ENCODE results near the gene HCFC1R1.

Gene HCFC1R1

GRCh38 chr16:3009568-3010390 lies 14.0 kb downstream of the HCFC1R1 start:
- POLR2A ChIA-PET: interaction anchor here (12.4 kb wide), 1 partner anchor 14 kb away, joined by 247 read pairs; the partner anchor contains the start of genes CLDN6, HCFC1R1, THOC6 and TNFRSF12A

GRCh38 chr16:3008690-3009037 lies 15.1 kb downstream of the HCFC1R1 start:
- Histone ChIP-seq H3K4me3 (ENCODE audit: low read depth, low read length) (no peak overlapping the region), H3K9me3 (ENCODE audit: control insufficient read depth, insufficient read depth, low read depth, low read length) (no peaks in the 10 kb centered on the region), H3K4me1 (ENCODE audit: control insufficient read depth, insufficient read depth, low read length) (no peaks in the 10 kb centered on the region; the same call in 1 of the 2 replicates), H3K36me3 (ENCODE audit: control insufficient read depth in 2 of 2, insufficient read depth in 1 of 2, low read length in 2 of 2) (no peaks in the 10 kb centered on the region), H3K27ac (ENCODE audit: extremely low read depth, low read depth, low read length) (no peak overlapping the region)
- ChIA-PET CTCF (interaction anchor here (9.6 kb wide), 1 partner anchor 22 kb away, joined by 149 read pairs; no protein-coding TSS in a partner anchor), POLR2A (interaction anchor here (12.4 kb wide), 1 partner anchor 15 kb away, joined by 247 read pairs; the partner anchor contains the start of genes CLDN6, HCFC1R1, THOC6 and TNFRSF12A)
- TF ChIP-seq REPIN1 (tag by site-specific recombination; IDR thresholded peaks at IDR 0.05; ENCODE audit: low read depth) (no peak), ZNF274 (IDR thresholded peaks at IDR 0.05; ENCODE audit: low read length) (no peak), ZNF274 (tag by site-specific recombination; IDR thresholded peaks at IDR 0.05; ENCODE audit: borderline replicate concordance) (no peak), ZNF639 (tag by site-specific recombination; IDR thresholded peaks at IDR 0.05) (no peak), ZSCAN5A (tag by site-specific recombination; IDR thresholded peaks at IDR 0.05) (no peak), ZFP3 (tag by site-specific recombination; IDR thresholded peaks at IDR 0.05; ENCODE audit: low read depth) (no peak), ZFHX2 (tag by site-specific recombination; conservative IDR thresholded peaks at IDR 0.05) (peak; percentile 50), ZNF529 (tag by site-specific recombination; IDR thresholded peaks at IDR 0.05; ENCODE audit: insufficient replicate concordance) (no peak), ZSCAN18 (tag by site-specific recombination; IDR thresholded peaks at IDR 0.05) (no peak), PRDM10 (tag by site-specific recombination; IDR thresholded peaks at IDR 0.05) (no peak)

More at GRCh38 chr16:3009568-3010390, 14.0 kb downstream of the HCFC1R1 start:
- no peaks in the 10 kb centered on the region for H3K9me3 ChIP-seq (ENCODE audit: control insufficient read depth, insufficient read depth, low read depth, low read length)
- TF ChIP-seq ZBTB1 (tag by site-specific recombination; IDR thresholded peaks at IDR 0.05) (no peak), GLIS2 (tag by site-specific recombination; IDR thresholded peaks at IDR 0.05) (0 out of 2 replicates have a peak, but pooled peaks have one; percentile 16), ZBTB8A (tag by site-specific recombination; IDR thresholded peaks at IDR 0.05) (peak; percentile 79), ZNF473 (tag by site-specific recombination; IDR thresholded peaks at IDR 0.05) (no peak), PATZ1 (tag by site-specific recombination; IDR thresholded peaks at IDR 0.05) (peak; percentile 43; the same call in 1 of the 2 replicates), ZNF248 (tag by site-specific recombination; IDR thresholded peaks at IDR 0.05) (no peak), ZNF433 (tag by site-specific recombination; IDR thresholded peaks at IDR 0.05; ENCODE audit: low read depth) (no peak), ZNF266 (tag by site-specific recombination; IDR thresholded peaks at IDR 0.05; ENCODE audit: low read depth) (no peak), HIC1 (tag by site-specific recombination; IDR thresholded peaks at IDR 0.05) (no peak), GLIS1 (tag by site-specific recombination; IDR thresholded peaks at IDR 0.05) (peak; percentile 94), KLF7 (tag by site-specific recombination; IDR thresholded peaks at IDR 0.05; ENCODE audit: borderline replicate concordance) (no peak)
- CTCF ChIA-PET: interaction anchor here (0.6 to 1.3 kb wide), 4 partner anchors 10 to 156 kb away, joined by 3 to 6 read pairs (median 4); partner anchors contain the start of gene TNFRSF12A
- H3K4me1 ChIP-seq (ENCODE audit: control insufficient read depth, insufficient read depth, low read length): no peaks in the 10 kb centered on the region; the same call in 1 of the 2 replicates
- no peaks in the 10 kb centered on the region for H3K36me3 ChIP-seq (ENCODE audit: control insufficient read depth in 2 of 2, insufficient read depth in 1 of 2, low read length in 2 of 2)
- no peak overlapping the region for H3K27ac ChIP-seq (ENCODE audit: extremely low read depth, low read depth, low read length)
- H3K4me3 ChIP-seq (ENCODE audit: low read depth, low read length): no peak overlapping the region

All from HEK293 (cell line).